Measurements from ENCODE around the gene ATAD3C.
"Not testable (repeated sequence)": the region's sequence is repeated elsewhere in the genome, so short reads cannot be mapped to it uniquely, and the experiment has no call there.

The ATAD3C gene

DNA sequence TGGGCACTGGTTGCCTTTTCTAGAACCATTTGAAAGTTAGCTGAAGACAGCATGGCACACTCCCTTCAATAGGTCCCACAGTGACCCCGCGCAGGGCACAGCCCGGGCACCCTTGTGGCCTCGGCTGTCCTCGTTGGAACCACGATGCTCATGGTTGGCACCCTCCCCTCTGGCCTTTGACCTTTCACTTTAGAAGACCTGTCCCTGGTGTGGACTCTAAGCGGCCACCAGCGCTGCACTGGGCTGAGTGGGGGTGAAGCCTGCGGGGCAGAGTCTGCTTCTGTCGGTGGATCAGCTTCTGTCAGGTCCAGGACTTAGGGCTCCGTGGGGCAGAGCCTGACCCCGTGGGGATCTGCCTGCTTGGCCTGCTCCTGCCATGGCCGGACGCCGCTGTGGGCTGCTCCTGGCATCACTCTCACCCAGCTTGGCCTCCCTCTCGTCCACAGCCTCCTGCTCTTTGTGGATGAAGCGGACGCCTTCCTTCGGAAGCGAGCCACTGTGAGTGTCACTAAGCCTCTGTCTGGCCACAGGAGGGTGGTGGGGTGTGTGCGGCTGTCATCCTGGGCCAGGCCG lies 7.3 kb downstream of the ATAD3C start:
- not testable (repeated sequence) for H3K9me3 Mint-ChIP-seq, H3K4me3 Mint-ChIP-seq

DNA sequence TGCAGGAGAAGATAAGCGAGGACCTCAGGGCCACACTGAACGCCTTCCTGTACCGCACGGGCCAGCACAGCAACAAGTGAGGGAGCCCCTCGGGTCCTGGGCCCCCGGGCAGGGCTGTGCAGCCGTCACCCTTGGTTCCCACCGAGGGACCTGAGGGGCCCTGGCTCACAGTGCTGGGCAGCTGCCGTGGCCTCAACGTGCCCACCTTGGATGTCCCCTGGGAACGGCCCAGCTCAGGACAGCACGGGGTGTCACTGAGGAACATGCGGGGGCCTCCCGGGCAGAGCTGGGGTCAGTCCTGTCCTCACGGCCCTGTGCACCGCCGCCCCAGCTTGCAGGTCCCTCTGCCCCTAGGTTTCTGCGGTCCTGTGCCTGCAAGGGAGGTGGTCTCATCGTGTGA lies 9.7 kb downstream of the ATAD3C start:
- not testable (repeated sequence) for H3K9me3 Mint-ChIP-seq; H3K4me1 Mint-ChIP-seq (ENCODE audit: low read depth)
- H3K27me3 Mint-ChIP-seq: peaks cover 27% of the 10 kb centered on the region

More for the DNA sequence above, 7.3 kb downstream of the ATAD3C start:
- H3K4me1 Mint-ChIP-seq (ENCODE audit: low read depth); intact Hi-C loops (cut with micrococcal nuclease); H3K27ac Mint-ChIP-seq; H3K36me3 Mint-ChIP-seq (ENCODE audit: low read depth): not testable (repeated sequence)
- H3K27me3 Mint-ChIP-seq: peaks cover 22% of the 10 kb centered on the region

DNA sequence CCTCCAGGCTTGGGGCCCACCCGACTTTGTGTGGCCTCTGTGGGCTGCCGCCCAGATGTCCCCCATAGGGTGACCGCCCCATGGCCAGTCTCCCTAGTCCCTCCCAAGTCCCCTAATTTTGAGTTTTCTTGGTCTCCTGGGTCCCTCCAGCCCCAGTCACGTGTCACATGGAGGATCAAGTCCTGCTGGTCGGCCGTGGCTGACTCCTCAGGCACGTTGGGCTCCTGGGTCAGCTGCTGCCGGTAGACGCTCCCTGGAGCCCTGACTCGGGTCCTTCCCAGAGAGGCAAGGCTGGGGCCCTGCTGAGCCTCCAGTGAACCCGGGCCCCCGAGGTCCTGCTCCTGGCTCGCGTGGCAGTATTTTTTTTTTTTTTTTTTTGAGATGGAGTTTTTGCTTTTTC lies 10.2 kb downstream of the ATAD3C start:
- not testable (repeated sequence) for H3K27ac Mint-ChIP-seq

More for the DNA sequence above, 9.7 kb downstream of the ATAD3C start:
- H3K36me3 Mint-ChIP-seq (ENCODE audit: low read depth); H3K27ac Mint-ChIP-seq; H3K4me3 Mint-ChIP-seq; intact Hi-C loops (cut with micrococcal nuclease): not testable (repeated sequence)

DNA sequence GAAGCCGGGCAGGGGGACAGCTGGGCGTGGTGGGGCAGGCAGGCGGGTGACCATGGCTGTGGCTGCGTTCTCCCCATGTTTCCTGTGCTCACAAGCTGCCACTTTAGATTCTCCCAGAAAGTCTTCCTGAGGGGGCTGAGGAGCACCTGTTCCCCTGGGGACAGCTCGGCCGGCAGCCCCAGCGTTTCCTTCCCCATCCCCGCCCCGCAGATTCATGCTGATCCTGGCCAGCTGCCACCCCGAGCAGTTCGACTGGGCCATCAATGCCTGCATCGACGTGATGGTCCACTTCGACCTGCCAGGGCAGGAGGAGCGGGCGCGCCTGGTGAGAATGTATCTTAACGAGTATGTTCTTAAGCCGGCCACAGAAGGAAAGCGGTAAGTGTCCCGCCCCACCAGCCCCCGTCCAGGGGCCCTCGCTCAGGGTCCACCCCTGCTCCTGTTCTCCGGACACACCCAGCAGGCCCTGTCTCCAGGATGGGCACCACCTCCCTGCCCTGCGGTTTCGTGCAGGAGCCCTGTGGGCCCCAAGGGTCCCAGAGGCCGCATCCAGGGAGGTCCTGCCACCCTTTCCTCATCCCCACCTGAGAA lies 11.1 kb downstream of the ATAD3C start:
- H3K4me3 Mint-ChIP-seq: no peak overlapping the region

More for the DNA sequence above, 10.2 kb downstream of the ATAD3C start:
- H3K4me3 Mint-ChIP-seq; H3K36me3 Mint-ChIP-seq (ENCODE audit: low read depth); intact Hi-C loops (cut with micrococcal nuclease); H3K4me1 Mint-ChIP-seq (ENCODE audit: low read depth); H3K9me3 Mint-ChIP-seq: not testable (repeated sequence)
- H3K27me3 Mint-ChIP-seq: peaks cover 27% of the 10 kb centered on the region

DNA sequence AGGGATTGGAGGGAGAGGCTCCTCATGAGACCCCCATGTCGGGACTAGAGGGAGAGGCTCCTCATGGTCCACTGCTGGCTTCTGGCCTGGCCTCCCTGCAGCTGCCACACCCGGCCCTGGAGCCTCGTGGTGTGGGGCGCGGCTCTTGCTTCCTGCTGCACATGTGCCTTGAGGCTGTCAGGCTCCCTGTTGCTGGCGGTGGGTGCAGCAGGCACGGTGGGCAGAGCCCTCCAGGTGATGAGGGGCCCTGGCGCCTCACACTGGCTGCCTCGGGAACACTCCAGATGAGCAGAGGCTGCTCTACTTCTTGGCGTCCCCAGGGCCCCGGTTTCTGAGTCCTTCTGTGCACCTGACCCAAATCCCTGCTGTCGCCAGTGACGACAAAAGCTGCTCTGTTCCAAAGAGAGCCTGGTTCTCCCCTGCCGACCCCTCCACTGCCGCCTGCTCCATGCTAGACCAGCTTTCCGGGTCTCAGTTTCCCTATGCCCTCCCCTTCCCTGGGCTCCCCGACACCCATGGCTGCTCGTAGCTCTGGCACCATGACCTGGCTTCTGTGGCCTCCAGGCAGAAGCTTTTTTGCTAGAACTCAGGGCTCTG lies 12.3 kb downstream of the ATAD3C start:
- Mint-ChIP-seq H3K27ac (no peak overlapping the region), H3K4me1 (ENCODE audit: low read depth) (no peaks in the 10 kb centered on the region), H3K36me3 (ENCODE audit: low read depth) (no peaks in the 10 kb centered on the region), H3K9me3 (no peaks in the 10 kb centered on the region), H3K4me3 (no peak overlapping the region), H3K27me3 (peaks cover 28% of the 10 kb centered on the region)
- intact Hi-C loops (cut with micrococcal nuclease): no loop called here

More for the DNA sequence above, 11.1 kb downstream of the ATAD3C start:
- Mint-ChIP-seq H3K9me3 (no peaks in the 10 kb centered on the region), H3K36me3 (ENCODE audit: low read depth) (no peaks in the 10 kb centered on the region), H3K4me1 (ENCODE audit: low read depth) (no peaks in the 10 kb centered on the region), H3K27ac (no peak overlapping the region), H3K27me3 (peaks cover 25% of the 10 kb centered on the region)
- intact Hi-C loops (cut with micrococcal nuclease): no loop called here

DNA sequence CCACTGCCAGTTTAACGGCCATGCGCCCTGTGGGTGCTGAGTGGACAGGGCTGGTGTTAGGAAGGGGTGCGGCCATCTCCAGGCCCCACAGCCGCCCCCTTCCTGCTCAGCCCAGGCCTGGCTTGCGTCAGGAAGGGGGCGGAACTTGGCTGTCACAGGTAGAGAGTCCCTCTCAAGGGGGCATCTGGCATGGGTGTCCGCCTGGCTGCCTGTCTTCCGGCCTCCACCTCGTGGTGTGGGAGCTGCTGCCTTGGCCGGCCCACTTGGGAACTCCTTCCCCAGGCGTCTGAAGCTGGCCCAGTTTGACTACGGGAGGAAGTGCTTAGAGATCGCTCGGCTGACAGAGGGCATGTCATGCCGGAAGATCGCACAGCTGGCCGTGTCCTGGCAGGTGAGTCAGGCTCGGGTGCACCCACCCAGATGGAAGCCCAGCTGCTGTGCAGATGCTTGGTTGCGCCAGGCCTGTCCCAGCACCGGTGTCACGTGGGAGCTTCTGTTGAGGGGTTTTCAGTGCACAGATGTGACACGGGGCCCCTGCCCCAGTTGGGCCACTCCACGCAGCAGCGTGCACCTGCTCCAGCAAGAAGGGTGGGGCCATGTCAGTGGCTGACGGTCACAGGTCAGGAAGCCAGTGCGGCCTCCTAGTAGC lies 13.0 kb downstream of the ATAD3C start:
- peaks cover 28% of the 10 kb centered on the region for H3K27me3 Mint-ChIP-seq
- H3K4me1 Mint-ChIP-seq (ENCODE audit: low read depth): no peaks in the 10 kb centered on the region
- H3K4me3 Mint-ChIP-seq: no peak overlapping the region
- H3K36me3 Mint-ChIP-seq (ENCODE audit: low read depth): no peaks in the 10 kb centered on the region
- no peak overlapping the region for H3K27ac Mint-ChIP-seq
- no peaks in the 10 kb centered on the region for H3K9me3 Mint-ChIP-seq
- intact Hi-C loops (cut with micrococcal nuclease): no loop called here

DNA sequence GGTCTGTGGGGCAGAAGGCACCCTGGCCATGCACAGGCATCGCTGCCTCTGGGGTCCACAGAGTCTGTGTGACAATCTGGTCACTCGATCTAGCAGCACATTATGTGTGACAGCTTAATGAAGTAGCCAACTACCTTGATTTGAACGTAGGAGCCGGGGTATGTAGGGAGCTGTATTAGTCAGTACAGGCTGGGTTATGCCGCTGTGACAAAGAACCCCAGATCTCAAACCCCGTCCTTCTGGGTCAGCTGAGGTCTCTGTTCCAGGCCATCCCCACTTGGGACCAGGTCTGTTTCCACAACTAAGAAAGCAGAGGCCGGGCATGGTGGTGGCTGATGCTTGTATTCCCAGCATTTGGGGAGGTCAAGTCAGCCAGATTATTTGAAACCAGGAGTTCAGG lies 13.8 kb downstream of the ATAD3C start:
- no peaks in the 10 kb centered on the region for H3K36me3 Mint-ChIP-seq (ENCODE audit: low read depth)
- peaks cover 28% of the 10 kb centered on the region for H3K27me3 Mint-ChIP-seq
- H3K27ac Mint-ChIP-seq: no peak overlapping the region
- H3K4me1 Mint-ChIP-seq (ENCODE audit: low read depth): no peaks in the 10 kb centered on the region
- intact Hi-C loops (cut with micrococcal nuclease): no loop called here
- no peaks in the 10 kb centered on the region for H3K9me3 Mint-ChIP-seq
- no peak overlapping the region for H3K4me3 Mint-ChIP-seq

DNA sequence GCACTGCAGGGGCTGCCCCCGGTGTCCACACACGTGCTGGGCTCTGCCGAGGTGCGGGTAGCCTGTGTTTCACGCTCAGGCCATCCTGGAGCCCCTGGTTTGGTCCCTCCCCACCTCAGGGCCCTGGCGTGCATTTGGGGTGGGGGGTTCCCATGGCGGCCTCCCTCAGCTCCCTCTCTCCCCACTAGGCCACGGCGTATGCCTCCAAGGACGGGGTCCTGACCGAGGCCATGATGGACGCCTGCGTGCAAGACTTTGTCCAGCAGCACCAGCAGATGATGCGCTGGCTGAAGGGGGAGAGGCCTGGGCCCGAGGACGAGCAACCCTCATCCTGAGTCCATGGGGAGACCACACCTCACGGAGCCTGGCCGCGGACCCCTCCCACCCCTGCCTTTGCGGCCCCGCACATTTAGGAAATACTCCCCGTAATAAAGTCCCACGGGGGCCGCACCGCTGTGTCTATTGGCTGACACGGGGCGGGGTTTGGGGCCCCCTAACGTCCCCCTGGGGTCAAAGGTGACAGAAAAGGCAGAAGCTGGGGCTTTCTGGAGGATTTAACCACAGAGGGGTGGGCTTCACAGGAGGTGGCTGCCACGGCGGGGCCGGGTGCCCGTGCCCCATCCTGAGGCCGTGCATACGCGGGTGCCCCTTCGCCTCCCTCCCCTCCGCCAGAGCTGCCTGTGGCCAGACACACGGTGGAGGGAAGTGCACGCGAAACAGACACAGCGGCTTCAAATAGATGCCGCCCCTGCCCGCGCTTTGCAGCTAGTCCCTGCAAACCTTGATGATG lies 18.9 kb downstream of the ATAD3C start:
- H3K4me1 Mint-ChIP-seq (ENCODE audit: low read depth): peaks cover 24% of the 10 kb centered on the region
- H3K36me3 Mint-ChIP-seq (ENCODE audit: low read depth); H3K9me3 Mint-ChIP-seq; intact Hi-C loops (cut with micrococcal nuclease); H3K27ac Mint-ChIP-seq; H3K27me3 Mint-ChIP-seq; H3K4me3 Mint-ChIP-seq: not testable (repeated sequence)

DNA sequence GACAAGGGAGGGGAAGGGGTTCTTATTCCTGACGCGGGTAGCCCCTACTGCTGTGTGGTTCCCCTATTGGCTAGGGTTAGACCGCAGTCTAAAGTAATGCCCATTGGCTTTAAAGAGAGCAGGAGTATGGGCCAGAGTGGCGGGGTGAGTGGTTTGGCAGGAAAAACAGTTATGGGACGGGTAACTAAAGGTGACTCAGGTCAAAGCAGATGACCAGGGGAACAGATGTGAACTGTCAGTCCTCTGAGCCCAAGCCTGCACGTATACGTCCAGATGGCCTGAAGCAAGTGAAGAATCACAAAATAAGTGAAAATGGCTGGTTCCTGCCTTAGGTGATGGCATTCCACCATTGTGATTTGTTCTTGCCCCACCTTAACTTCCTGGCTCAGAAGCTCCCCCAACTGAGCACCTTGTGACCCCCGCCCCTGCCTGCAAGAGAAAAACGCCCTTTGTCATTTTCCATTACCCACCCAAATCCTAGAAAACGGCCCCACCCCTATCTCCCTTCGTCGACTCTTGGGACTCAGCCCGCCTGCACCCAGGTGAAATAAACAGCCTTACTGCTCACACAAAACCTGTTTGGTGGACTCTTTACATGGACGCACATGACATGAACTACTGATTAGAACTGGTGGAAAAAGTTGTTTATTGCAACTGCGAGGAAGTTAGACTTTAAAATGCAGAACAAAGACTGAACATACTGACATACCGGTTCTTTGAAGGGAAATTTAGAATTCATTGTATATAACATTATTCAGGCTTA lies 21.3 kb downstream of the ATAD3C start:
- no peaks in the 10 kb centered on the region for H3K9me3 Mint-ChIP-seq
- H3K27me3 Mint-ChIP-seq: peaks cover 2% of the 10 kb centered on the region
- peak overlapping the region; percentile 86 for H3K27ac Mint-ChIP-seq
- H3K36me3 Mint-ChIP-seq (ENCODE audit: low read depth): peaks cover 22% of the 10 kb centered on the region
- peaks cover 29% of the 10 kb centered on the region for H3K4me1 Mint-ChIP-seq (ENCODE audit: low read depth)
- intact Hi-C loops (cut with micrococcal nuclease): loop anchor here (2.0 kb wide), 1 partner anchor 64 kb away; the partner anchor contains the start of gene MRPL20
- peak overlapping the region; percentile 82 for H3K4me3 Mint-ChIP-seq

DNA sequence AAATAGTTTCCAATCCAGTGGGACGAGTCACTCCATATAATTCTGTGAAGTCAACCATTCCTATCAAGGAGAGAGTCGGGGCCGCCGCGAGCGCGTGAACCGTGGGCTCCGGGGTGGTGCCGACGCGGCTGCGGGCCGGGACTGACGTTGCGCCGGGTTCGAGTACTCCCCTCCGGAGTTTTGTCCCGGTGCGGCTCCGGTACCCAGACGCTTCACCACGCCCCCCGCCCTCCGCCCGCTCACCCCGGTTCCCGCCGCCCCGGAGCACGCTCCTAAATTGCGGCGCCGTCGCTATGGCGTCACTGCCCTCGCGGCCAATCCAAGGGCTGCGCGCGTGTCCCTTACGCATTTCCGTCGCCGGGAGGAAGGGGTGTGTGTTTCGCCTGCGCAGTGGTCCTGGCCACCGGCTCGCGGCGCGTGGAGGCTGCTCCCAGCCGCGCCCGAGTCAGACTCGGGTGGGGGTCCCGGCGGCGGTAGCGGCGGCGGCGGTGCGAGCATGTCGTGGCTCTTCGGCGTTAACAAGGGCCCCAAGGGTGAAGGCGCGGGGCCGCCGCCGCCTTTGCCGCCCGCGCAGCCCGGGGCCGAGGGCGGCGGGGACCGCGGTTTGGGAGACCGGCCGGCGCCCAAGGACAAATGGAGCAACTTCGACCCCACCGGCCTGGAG lies 22.0 kb downstream of the ATAD3C start, which contains the start of gene ATAD3B:
Gene ATAD3B (plus strand): TSS at position 377 of the 664 bp plus-strand sequence. CDS start 120 bp downstream, at position 497.
- H3K36me3 Mint-ChIP-seq (ENCODE audit: low read depth): peaks cover 28% of the 10 kb centered on the region
- intact Hi-C loops (cut with micrococcal nuclease): loop anchor here (2.0 kb wide), 1 partner anchor 65 kb away; the partner anchor contains the start of gene MRPL20
- H3K27me3 Mint-ChIP-seq: no peaks in the 10 kb centered on the region
- H3K9me3 Mint-ChIP-seq: no peaks in the 10 kb centered on the region
- peak within 1 kb of the TSS; percentile 82 for H3K4me3 Mint-ChIP-seq
- peak within 1 kb of the TSS; percentile 86 for H3K27ac Mint-ChIP-seq
- peaks cover 29% of the 10 kb centered on the region for H3K4me1 Mint-ChIP-seq (ENCODE audit: low read depth)

DNA sequence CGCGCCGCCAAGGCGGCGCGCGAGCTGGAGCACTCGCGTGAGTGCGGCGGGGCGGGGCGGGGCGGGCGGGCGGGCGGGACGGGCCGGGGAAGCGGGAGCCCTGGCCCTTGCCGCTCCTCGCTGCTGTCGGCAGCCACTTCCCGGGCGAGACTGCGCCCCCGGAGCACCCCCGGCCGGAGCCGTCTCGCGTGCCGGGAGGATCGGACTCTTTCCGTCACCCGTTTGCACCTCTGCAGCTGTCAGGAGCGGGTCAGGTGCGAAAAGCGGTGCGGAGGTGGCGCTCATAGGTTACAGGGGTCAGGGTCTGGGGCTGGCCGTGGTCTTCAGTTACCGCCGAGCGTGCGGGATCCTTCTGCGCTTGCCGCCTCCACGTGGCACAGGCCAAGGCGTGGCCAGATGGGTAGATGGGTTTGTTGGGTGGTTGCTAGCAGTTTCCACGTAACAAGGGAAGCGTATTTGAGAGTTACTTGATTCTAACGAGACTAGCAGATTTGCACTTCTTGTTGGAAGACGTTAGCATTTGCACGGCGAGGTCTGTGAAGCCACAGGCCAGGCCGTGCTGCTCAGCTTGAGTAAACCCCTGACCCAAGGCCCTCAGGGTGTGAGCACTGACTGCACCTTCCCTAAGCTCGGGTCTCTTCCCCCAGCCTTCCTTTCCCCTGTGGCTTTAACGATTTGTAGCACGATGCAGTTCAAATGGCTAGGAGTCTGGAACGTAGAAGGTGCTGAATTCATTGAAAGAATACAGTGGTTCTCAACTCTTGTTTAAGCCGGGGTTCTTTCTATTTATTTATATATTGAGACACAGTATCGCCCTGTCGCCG lies 22.8 kb downstream of the ATAD3C start:
- Mint-ChIP-seq H3K36me3 (ENCODE audit: low read depth) (peaks cover 36% of the 10 kb centered on the region), H3K4me3 (peak overlapping the region; percentile 75), H3K27ac (peak overlapping the region; percentile 86), H3K4me1 (ENCODE audit: low read depth) (peaks cover 29% of the 10 kb centered on the region)
- H3K27me3 Mint-ChIP-seq; H3K9me3 Mint-ChIP-seq; intact Hi-C loops (cut with micrococcal nuclease): not testable (repeated sequence)

DNA sequence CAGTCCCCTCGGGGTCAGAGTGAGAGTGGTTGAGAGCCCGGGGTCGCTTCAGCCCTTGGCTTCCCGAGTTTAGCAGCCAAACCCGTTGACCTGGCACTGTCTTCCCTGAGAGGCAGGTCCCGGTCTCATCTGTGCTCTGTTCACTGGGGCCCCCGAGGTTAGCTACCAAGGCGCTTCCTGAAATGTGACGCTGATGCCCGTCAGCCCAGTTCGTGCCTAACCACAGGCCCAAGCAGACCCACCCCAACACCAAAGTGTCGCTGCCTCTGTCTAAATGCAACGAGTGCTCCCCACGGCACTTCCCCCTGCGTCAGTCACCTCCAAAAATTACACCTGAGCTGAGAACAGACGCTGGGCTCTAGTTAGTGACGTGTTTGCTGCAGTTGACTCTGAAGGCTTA lies 26.5 kb downstream of the ATAD3C start:
- H3K9me3 Mint-ChIP-seq; H3K4me3 Mint-ChIP-seq; intact Hi-C loops (cut with micrococcal nuclease); H3K27me3 Mint-ChIP-seq; H3K27ac Mint-ChIP-seq: not testable (repeated sequence)
- Mint-ChIP-seq H3K36me3 (ENCODE audit: low read depth) (peaks cover 70% of the 10 kb centered on the region), H3K4me1 (ENCODE audit: low read depth) (peaks cover 16% of the 10 kb centered on the region)

Data from dendritic cell treated with granulocyte-macrophage colony-stimulating factor and Interleukin-4, amounts not matched to agents 40 ng/mL and 50 ng/mL, for 4 days (primary cell).